Measurements from ENCODE around the gene TMEM258.

The TMEM258 gene

DNA sequence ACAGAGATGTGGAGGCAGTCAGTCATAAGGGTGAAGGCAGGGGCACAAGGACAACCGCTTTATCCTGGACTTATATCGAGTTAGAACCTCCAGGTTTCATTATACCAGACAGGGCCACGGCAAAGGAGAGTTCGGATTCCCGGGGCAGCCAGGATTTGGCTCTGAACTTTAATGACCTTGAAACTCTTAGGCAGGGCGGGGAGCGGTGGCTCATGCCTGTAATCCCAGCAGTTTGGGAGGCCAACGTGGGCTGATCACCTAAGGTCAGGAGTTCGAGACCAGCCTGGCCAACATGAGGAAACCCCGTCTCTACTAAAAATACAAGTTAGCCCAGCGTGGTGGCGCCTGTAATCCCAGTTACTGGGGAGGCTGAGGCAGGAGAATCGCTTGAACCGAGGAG lies 41.0 kb downstream of the TMEM258 start:
- no peak overlapping the region for H2BK120ac ChIP-seq (ENCODE audit: low read depth, low read length)
- H3K79me1 ChIP-seq (ENCODE audit: low read length) = no peaks in the 10 kb centered on the region
- no peak overlapping the region for H3K4ac ChIP-seq (ENCODE audit: low read depth, low read length)
- no peak overlapping the region for H4K8ac ChIP-seq (ENCODE audit: low read depth, low read length)
- no peak overlapping the region for H3K4me3 ChIP-seq (ENCODE audit: low read length)
- no peaks in the 10 kb centered on the region for H3K36me3 ChIP-seq (ENCODE audit: control insufficient read depth, insufficient read depth, low read length)
- H3K23ac ChIP-seq (ENCODE audit: low read length) = no peak overlapping the region
- H2BK5ac ChIP-seq (ENCODE audit: low read length) = no peak overlapping the region
- no peak overlapping the region for H2BK15ac ChIP-seq (replicated peaks; ENCODE audit: low read depth)
- no peak overlapping the region for H3K56ac ChIP-seq (ENCODE audit: low read length)
- H3K18ac ChIP-seq (ENCODE audit: low read length) = no peak overlapping the region
- no peak overlapping the region for H3K4me2 ChIP-seq (ENCODE audit: low read length)
- H3K27ac ChIP-seq (ENCODE audit: low read depth, low read length) = no peak overlapping the region
- H2AK5ac ChIP-seq (ENCODE audit: low read length) = no peak overlapping the region
- no peak for DNase-seq
- no peaks in the 10 kb centered on the region for H3K27me3 ChIP-seq (ENCODE audit: insufficient read depth, low read length, poor library complexity)
- WGBS (ENCODE audit: extremely low coverage, insufficient coverage, low lambda C conversion rate) = no CpG with 5 or more reads among the region's 14 CpGs
- no peaks in the 10 kb centered on the region for H3K79me2 ChIP-seq (ENCODE audit: control insufficient read depth, insufficient read depth, low read length)
- no peak overlapping the region for H4K5ac ChIP-seq (ENCODE audit: low read length)
- peaks cover 29% of the 10 kb centered on the region for H3K4me1 ChIP-seq (ENCODE audit: control insufficient read depth, low read depth, low read length)
- no peak overlapping the region for H3K9ac ChIP-seq (ENCODE audit: low read length)

DNA sequence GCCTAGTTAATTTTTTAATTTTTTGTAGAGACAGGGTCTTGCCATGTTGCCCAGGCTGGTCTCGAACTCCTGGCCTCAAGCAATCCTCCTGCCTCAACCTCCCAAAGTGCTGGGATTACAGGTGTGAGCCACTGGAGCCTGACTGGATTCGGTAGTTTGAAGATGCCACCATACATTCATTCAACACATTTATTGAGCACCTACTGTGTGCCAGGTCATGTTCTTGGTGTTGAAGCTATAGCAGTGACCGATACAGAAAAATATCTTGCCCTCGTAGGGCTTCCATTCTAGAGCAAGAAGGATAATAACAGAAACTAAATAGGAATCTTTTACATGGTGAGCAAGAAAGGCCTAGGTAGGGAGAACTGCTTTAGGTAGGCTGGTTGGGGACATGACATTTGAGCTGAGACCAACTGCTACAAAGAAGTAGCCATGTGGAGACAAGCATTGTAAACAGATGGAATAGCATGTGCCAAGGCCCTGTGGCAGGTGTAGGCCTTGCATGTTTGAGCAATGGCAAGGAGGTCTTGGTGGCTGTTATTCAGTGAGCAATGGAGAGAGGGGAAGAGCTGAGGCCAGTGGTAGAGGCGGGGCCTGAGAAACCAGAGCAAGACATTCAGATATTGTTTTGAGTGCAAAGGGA lies 41.6 kb downstream of the TMEM258 start:
- H2BK15ac ChIP-seq (replicated peaks; ENCODE audit: low read depth) = no peak overlapping the region
- H4K8ac ChIP-seq (ENCODE audit: low read depth, low read length) = no peak overlapping the region
- no peak overlapping the region for H3K18ac ChIP-seq (ENCODE audit: low read length)
- H3K4me1 ChIP-seq (ENCODE audit: control insufficient read depth, low read depth, low read length) = peaks cover 23% of the 10 kb centered on the region
- WGBS (ENCODE audit: extremely low coverage, insufficient coverage, low lambda C conversion rate) = no CpG with 5 or more reads among the region's 5 CpGs
- no peaks in the 10 kb centered on the region for H3K27me3 ChIP-seq (ENCODE audit: insufficient read depth, low read length, poor library complexity)
- H3K4me3 ChIP-seq (ENCODE audit: low read length) = no peak overlapping the region
- H2BK120ac ChIP-seq (ENCODE audit: low read depth, low read length) = no peak overlapping the region
- no peak overlapping the region for H3K9ac ChIP-seq (ENCODE audit: low read length)
- no peaks in the 10 kb centered on the region for H3K36me3 ChIP-seq (ENCODE audit: control insufficient read depth, insufficient read depth, low read length)
- H3K79me2 ChIP-seq (ENCODE audit: control insufficient read depth, insufficient read depth, low read length) = no peaks in the 10 kb centered on the region
- H2BK5ac ChIP-seq (ENCODE audit: low read length) = no peak overlapping the region
- no peak overlapping the region for H3K4me2 ChIP-seq (ENCODE audit: low read length)
- H3K23ac ChIP-seq (ENCODE audit: low read length) = no peak overlapping the region
- no peak overlapping the region for H3K27ac ChIP-seq (ENCODE audit: low read depth, low read length)
- H3K4ac ChIP-seq (ENCODE audit: low read depth, low read length) = no peak overlapping the region
- no peak overlapping the region for H2AK5ac ChIP-seq (ENCODE audit: low read length)
- H3K79me1 ChIP-seq (ENCODE audit: low read length) = no peaks in the 10 kb centered on the region
- no peak for DNase-seq
- no peak overlapping the region for H4K5ac ChIP-seq (ENCODE audit: low read length)
- H3K56ac ChIP-seq (ENCODE audit: low read length) = no peak overlapping the region

- DNase-seq = no peak
- WGBS (ENCODE audit: extremely low coverage, insufficient coverage, low lambda C conversion rate) = no CpG with 5 or more reads among the region's 21 CpGs
- Histone ChIP-seq H3K4ac (ENCODE audit: low read depth, low read length) (no peak overlapping the region), H3K23ac (ENCODE audit: low read length) (no peak overlapping the region), H4K5ac (ENCODE audit: low read length) (no peak overlapping the region), H3K18ac (ENCODE audit: low read length) (no peak overlapping the region), H3K4me1 (ENCODE audit: control insufficient read depth, low read depth, low read length) (peaks cover 19% of the 10 kb centered on the region), H3K4me3 (ENCODE audit: low read length) (no peak overlapping the region), H3K27ac (ENCODE audit: low read depth, low read length) (no peak overlapping the region), H3K79me1 (ENCODE audit: low read length) (no peaks in the 10 kb centered on the region), H3K36me3 (ENCODE audit: control insufficient read depth, insufficient read depth, low read length) (no peaks in the 10 kb centered on the region), H2AK5ac (ENCODE audit: low read length) (no peak overlapping the region), H2BK120ac (ENCODE audit: low read depth, low read length) (no peak overlapping the region), H2BK5ac (ENCODE audit: low read length) (no peak overlapping the region), H3K4me2 (ENCODE audit: low read length) (no peak overlapping the region), H2BK15ac (replicated peaks; ENCODE audit: low read depth) (no peak overlapping the region), H4K8ac (ENCODE audit: low read depth, low read length) (no peak overlapping the region), H3K56ac (ENCODE audit: low read length) (peak overlapping the region; percentile 70), H3K79me2 (ENCODE audit: control insufficient read depth, insufficient read depth, low read length) (no peaks in the 10 kb centered on the region), H3K9ac (ENCODE audit: low read length) (peak overlapping the region; percentile 4), H3K27me3 (ENCODE audit: insufficient read depth, low read length, poor library complexity) (no peaks in the 10 kb centered on the region)
Measured at GRCh38 chr11:61749591-61750217, 42.7 kb downstream of the TMEM258 start.

GRCh38 chr11:61747967-61748285 lies 44.5 kb downstream of the TMEM258 start:
- no CpG with 5 or more reads among the region's 3 CpGs for WGBS (ENCODE audit: extremely low coverage, insufficient coverage, low lambda C conversion rate)

DNA sequence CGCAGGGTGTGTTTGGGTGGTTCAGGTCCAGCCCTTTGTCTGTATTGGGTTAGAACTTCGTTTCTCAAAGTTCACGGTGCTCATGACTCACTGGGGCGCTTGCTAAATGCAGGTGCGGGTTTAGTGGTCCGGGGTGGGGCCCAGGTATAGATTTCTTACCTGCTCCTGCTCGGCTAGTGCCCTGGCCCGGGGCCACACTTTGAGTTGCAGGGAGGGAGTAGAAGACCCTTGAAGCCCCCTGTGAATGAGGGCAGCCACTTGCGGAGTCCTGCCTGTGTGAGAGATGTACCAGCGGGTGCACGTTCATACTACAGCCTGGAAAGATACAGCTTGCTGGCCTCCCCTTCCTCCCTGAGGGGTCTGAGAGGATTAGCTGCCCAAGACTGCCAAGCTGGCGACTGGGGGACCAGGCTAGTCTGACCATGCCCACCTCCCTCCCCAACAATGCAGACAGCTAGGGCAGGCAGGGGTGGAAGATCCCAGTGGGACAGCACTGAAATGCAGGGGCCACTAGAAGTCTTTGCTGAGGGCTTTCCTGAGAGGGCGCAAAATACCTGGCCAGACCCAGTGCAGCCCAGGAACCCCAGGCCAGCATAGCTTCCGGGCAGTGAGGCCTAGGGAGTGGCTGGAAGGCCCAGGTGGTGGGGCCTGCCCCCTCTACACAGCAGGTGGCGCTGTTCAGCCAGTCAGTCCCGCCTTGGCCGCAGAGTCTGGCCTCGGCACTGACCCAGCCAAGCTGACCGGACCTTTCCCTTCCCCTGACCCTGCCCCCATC lies 45.0 kb downstream of the TMEM258 start:
- Histone ChIP-seq H3K18ac (ENCODE audit: low read length) (no peak overlapping the region), H3K79me1 (ENCODE audit: low read length) (no peaks in the 10 kb centered on the region), H3K4me3 (ENCODE audit: low read length) (no peak overlapping the region), H3K36me3 (ENCODE audit: control insufficient read depth, insufficient read depth, low read length) (no peaks in the 10 kb centered on the region), H3K9ac (ENCODE audit: low read length) (peak overlapping the region; percentile 40), H3K4me2 (ENCODE audit: low read length) (no peak overlapping the region), H2BK120ac (ENCODE audit: low read depth, low read length) (no peak overlapping the region), H3K4me1 (ENCODE audit: control insufficient read depth, low read depth, low read length) (peaks cover 7% of the 10 kb centered on the region), H3K56ac (ENCODE audit: low read length) (peak overlapping the region; percentile 85), H3K27ac (ENCODE audit: low read depth, low read length) (no peak overlapping the region), H3K27me3 (ENCODE audit: insufficient read depth, low read length, poor library complexity) (no peaks in the 10 kb centered on the region), H4K5ac (ENCODE audit: low read length) (no peak overlapping the region), H2AK5ac (ENCODE audit: low read length) (no peak overlapping the region), H3K23ac (ENCODE audit: low read length) (no peak overlapping the region), H3K79me2 (ENCODE audit: control insufficient read depth, insufficient read depth, low read length) (no peaks in the 10 kb centered on the region), H3K4ac (ENCODE audit: low read depth, low read length) (no peak overlapping the region), H4K8ac (ENCODE audit: low read depth, low read length) (no peak overlapping the region), H2BK5ac (ENCODE audit: low read length) (no peak overlapping the region), H2BK15ac (replicated peaks; ENCODE audit: low read depth) (no peak overlapping the region)
- no CpG with 5 or more reads among the region's 19 CpGs for WGBS (ENCODE audit: extremely low coverage, insufficient coverage, low lambda C conversion rate)
- DNase-seq = peak; percentile 77

More at GRCh38 chr11:61747967-61748285, 44.5 kb downstream of the TMEM258 start:
- DNase-seq = no peak
- H3K79me1 ChIP-seq (ENCODE audit: low read length) = no peaks in the 10 kb centered on the region
- H3K4ac ChIP-seq (ENCODE audit: low read depth, low read length) = no peak overlapping the region
- no peak overlapping the region for H2BK5ac ChIP-seq (ENCODE audit: low read length)
- no peak overlapping the region for H2BK120ac ChIP-seq (ENCODE audit: low read depth, low read length)
- H3K4me1 ChIP-seq (ENCODE audit: control insufficient read depth, low read depth, low read length) = peaks cover 7% of the 10 kb centered on the region
- no peak overlapping the region for H2AK5ac ChIP-seq (ENCODE audit: low read length)
- no peak overlapping the region for H3K27ac ChIP-seq (ENCODE audit: low read depth, low read length)
- no peaks in the 10 kb centered on the region for H3K27me3 ChIP-seq (ENCODE audit: insufficient read depth, low read length, poor library complexity)
- no peak overlapping the region for H3K23ac ChIP-seq (ENCODE audit: low read length)
- H3K79me2 ChIP-seq (ENCODE audit: control insufficient read depth, insufficient read depth, low read length) = no peaks in the 10 kb centered on the region
- H3K9ac ChIP-seq (ENCODE audit: low read length) = no peak overlapping the region
- H3K56ac ChIP-seq (ENCODE audit: low read length) = peak overlapping the region; percentile 71
- no peak overlapping the region for H4K8ac ChIP-seq (ENCODE audit: low read depth, low read length)
- no peak overlapping the region for H3K4me2 ChIP-seq (ENCODE audit: low read length)
- H2BK15ac ChIP-seq (replicated peaks; ENCODE audit: low read depth) = no peak overlapping the region
- H4K5ac ChIP-seq (ENCODE audit: low read length) = no peak overlapping the region
- H3K36me3 ChIP-seq (ENCODE audit: control insufficient read depth, insufficient read depth, low read length) = no peaks in the 10 kb centered on the region
- no peak overlapping the region for H3K18ac ChIP-seq (ENCODE audit: low read length)
- H3K4me3 ChIP-seq (ENCODE audit: low read length) = no peak overlapping the region
